H1 (cell line): Measurements from ENCODE around the gene CHMP1B. TPM values are rescaled to one million over a fixed set of nuclear protein-coding genes. Genes with fewer than 3 reads are reported as not detected.

Source experiments
- CTCF ChIA-PET: fragments of 300-600 bp; sonication (Branson Sonifier 250); formaldehyde crosslinking; loops from one replicate; lab custom pipeline; 2021; ENCODE audit not compliant: partially characterized antibody; lab: Charles Lee
- POLR2A ChIA-PET: fragments of 300-600 bp; sonication (Branson Sonifier 250); formaldehyde crosslinking; loops from one replicate; lab custom pipeline; 2021; ENCODE audit warnings: inconsistent platforms; ENCODE audit not compliant: partially characterized antibody; lab: Charles Lee
- DNase-seq, 2 experiments: peaks; one replicate each; pipeline versions ENCODE4 v3.0.0 to v3.0.0-alpha.2; 2010 to 2022; ENCODE audit warnings: low spot score in 2 of 2, low read depth in 1 of 2, mixed read lengths in 1 of 2
- FAIRE-seq: peaks from 2 replicates; lab custom pipeline; 2011; peaks lifted over from hg19 to GRCh38; lab: Jason Lieb, UNC
- H2AFZ ChIP-seq: 2 replicates; pipeline ENCODE4 v1.8.1; 2012; ENCODE audit warnings: low read length, inconsistent platforms
- H2AK5ac ChIP-seq: 2 replicates; pipeline ENCODE4 v1.6.1; 2013; ENCODE audit warnings: low read depth, low read length
- H2BK120ac ChIP-seq: replicated peaks from 2 replicates; pipeline ENCODE3; 2013; ENCODE audit warnings: low read depth, low read length, inconsistent platforms
- H2BK12ac ChIP-seq: 2 replicates; pipeline ENCODE4 v1.6.1; 2013; ENCODE audit warnings: low read depth, low read length
- H2BK15ac ChIP-seq: 2 replicates; pipeline ENCODE4 v1.6.1; 2013; ENCODE audit warnings: low read length
- H2BK20ac ChIP-seq: 2 replicates; pipeline ENCODE4 v1.6.1; 2013; ENCODE audit warnings: low read length
- H2BK5ac ChIP-seq: 2 replicates; pipeline ENCODE4 v1.6.1; 2013; ENCODE audit warnings: low read depth, low read length
- H3K14ac ChIP-seq: 2 replicates; pipeline ENCODE4 v1.6.1; 2013; ENCODE audit warnings: inconsistent platforms; ENCODE audit not compliant: insufficient read length
- H3K18ac ChIP-seq: 2 replicates; pipeline ENCODE4 v1.6.1; 2013; ENCODE audit warnings: low read length; ENCODE audit errors: extremely low read depth
- H3K23ac ChIP-seq: 2 replicates; pipeline ENCODE4 v1.6.1; 2013; ENCODE audit warnings: inconsistent platforms; ENCODE audit not compliant: insufficient read length
- H3K23me2 ChIP-seq: 2 replicates; pipeline ENCODE4 v1.6.1; 2013; ENCODE audit warnings: low read depth, low read length
- H3K27ac ChIP-seq: 2 replicates; pipeline ENCODE4 v1.6.1; 2011; ENCODE audit warnings: low read depth, low read length, inconsistent platforms
- H3K27me3 ChIP-seq, 4 experiments: replicated peaks in 1 of 4; 1 replicate in 1 of 4; 2 replicates in 3 of 4; pipeline versions ENCODE4 v1.6.1 to v1.8.1; 2011 to 2013; ENCODE audit warnings: low read length in 3 of 4, mild to moderate bottlenecking in 3 of 4, inconsistent platforms in 2 of 4, mixed read lengths in 2 of 4, moderate library complexity in 1 of 4; ENCODE audit not compliant: control insufficient read depth in 3 of 4, insufficient read depth in 3 of 4; ENCODE audit errors: extremely low read depth in 1 of 4
- H3K36me3 ChIP-seq, 4 experiments: 2 replicates each; pipeline versions ENCODE4 v1.6.1 to v1.8.1; 2011 to 2013; ENCODE audit warnings: mild to moderate bottlenecking in 4 of 4, low read length in 3 of 4, moderate library complexity in 2 of 4, control low read depth in 1 of 4, inconsistent platforms in 1 of 4; ENCODE audit not compliant: insufficient read depth in 4 of 4, control insufficient read depth in 2 of 4
- H3K4ac ChIP-seq: replicated peaks from 2 replicates; pipeline ENCODE3; 2013; ENCODE audit warnings: low read length, low read depth, mixed read lengths, inconsistent platforms; ENCODE audit not compliant: insufficient read length
- H3K4me1 ChIP-seq, 4 experiments: replicated peaks in 1 of 4; 1 replicate in 1 of 4; 2 replicates in 3 of 4; pipeline versions ENCODE4 v1.6.1 to v1.8.1; 2011 to 2013; ENCODE audit warnings: low read length in 3 of 4, inconsistent platforms in 2 of 4, mixed read lengths in 1 of 4; ENCODE audit not compliant: insufficient read depth in 4 of 4, control insufficient read depth in 3 of 4
- H3K4me2 ChIP-seq, 2 experiments: 2 replicates each; pipeline versions ENCODE4 v1.6.1 to v1.8.1; 2011 to 2013; ENCODE audit warnings: low read depth in 2 of 2, low read length in 2 of 2, control low read depth in 1 of 2, inconsistent platforms in 1 of 2, mild to moderate bottlenecking in 1 of 2; ENCODE audit not compliant: insufficient read depth in 1 of 2
- H3K4me3 ChIP-seq, 4 experiments: fragments of 200-600, 300-600 bp in 1 of 4; sonication (generic), shearing (Covaris generic), sonication (Bioruptor Twin) in 1 of 4; 2 replicates each; pipeline versions ENCODE4 v1.5.1 to v1.8.1; 2011 to 2016; ENCODE audit warnings: low read length in 4 of 4, low read depth in 3 of 4, control low read depth in 2 of 4, inconsistent platforms in 2 of 4, mild to moderate bottlenecking in 2 of 4, mixed read lengths in 1 of 4, moderate library complexity in 1 of 4; ENCODE audit not compliant: insufficient read depth in 2 of 4; ENCODE audit errors: extremely low read depth in 1 of 4
- H3K56ac ChIP-seq: replicated peaks from 2 replicates; pipeline ENCODE3; 2013; ENCODE audit warnings: low read depth, mild to moderate bottlenecking, mixed read lengths, low read length, inconsistent platforms; ENCODE audit not compliant: insufficient read length
- H3K79me1 ChIP-seq: 2 replicates; pipeline ENCODE4 v1.6.1; 2013; ENCODE audit warnings: low read depth, low read length, control low read depth
- H3K79me2 ChIP-seq, 2 experiments: 2 replicates each; pipeline versions ENCODE4 v1.6.1 to v1.8.1; 2012 to 2013; ENCODE audit warnings: low read length in 2 of 2, mild to moderate bottlenecking in 2 of 2, inconsistent platforms in 1 of 2; ENCODE audit not compliant: insufficient read depth in 2 of 2, control insufficient read depth in 1 of 2
- H3K9ac ChIP-seq, 4 experiments: replicated peaks in 1 of 4; 1 replicate in 1 of 4; 2 replicates in 3 of 4; pipeline versions ENCODE4 v1.6.1 to v1.8.1; 2011 to 2013; ENCODE audit warnings: low read depth in 3 of 4, low read length in 3 of 4, control low read depth in 2 of 4, mild to moderate bottlenecking in 2 of 4, moderate library complexity in 2 of 4, inconsistent platforms in 1 of 4; ENCODE audit errors: extremely low read depth in 1 of 4
- H3K9me3 ChIP-seq, 2 experiments: 2 replicates each; pipeline versions ENCODE4 v1.6.1 to v1.8.1; 2012 to 2013; ENCODE audit warnings: mild to moderate bottlenecking in 2 of 2, moderate library complexity in 2 of 2, control low read depth in 1 of 2, inconsistent platforms in 1 of 2, low read depth in 1 of 2, low read length in 1 of 2, mixed read lengths in 1 of 2; ENCODE audit not compliant: insufficient read depth in 2 of 2
- H4K20me1 ChIP-seq, 2 experiments: replicated peaks in 1 of 2; 2 replicates each; pipeline versions ENCODE3 to v1.8.1; 2011 to 2013; ENCODE audit warnings: inconsistent platforms in 2 of 2, low read length in 2 of 2, mild to moderate bottlenecking in 1 of 2; ENCODE audit not compliant: insufficient read depth in 2 of 2, control insufficient read depth in 1 of 2
- H4K5ac ChIP-seq: 2 replicates; pipeline ENCODE4 v1.6.1; 2013; ENCODE audit warnings: low read length, low read depth, mixed read lengths, inconsistent platforms; ENCODE audit not compliant: insufficient read length
- H4K8ac ChIP-seq: 2 replicates; pipeline ENCODE4 v1.8.0; 2013; ENCODE audit warnings: mild to moderate bottlenecking, moderate library complexity, low read length, inconsistent platforms; ENCODE audit not compliant: insufficient read depth; ENCODE audit errors: extremely low read depth
- H4K91ac ChIP-seq: replicated peaks from 2 replicates; pipeline ENCODE3; 2013; ENCODE audit warnings: low read length, mixed read lengths, inconsistent platforms; ENCODE audit not compliant: insufficient read length
- MAFK ChIP-seq: IDR thresholded peaks from 2 replicates; pipeline ENCODE4 v1.6.1; 2012; ENCODE audit warnings: low read depth, mild to moderate bottlenecking, improper control_type of control experiment, low read length
- RXRA ChIP-seq: IDR thresholded peaks from 2 replicates; pipeline ENCODE4 v1.6.1; 2011; ENCODE audit warnings: low read depth, mild to moderate bottlenecking, low read length, moderate library complexity; ENCODE audit not compliant: insufficient read depth
- WGBS, 2 experiments: shearing (Covaris generic) in 1 of 2; methylation state at CpG; one replicate each; pipeline versions ENCODE4 v1.1.6 to v1.1.7; 2013 to 2015; ENCODE audit warnings: low lambda C conversion rate in 2 of 2, mixed read lengths in 2 of 2, inconsistent platforms in 1 of 2, low coverage in 1 of 2, missing lambda C conversion rate in 1 of 2; ENCODE audit not compliant: insufficient replicate concordance in 2 of 2, insufficient coverage in 1 of 2, insufficient read length in 1 of 2; ENCODE audit errors: extremely low coverage in 1 of 2, missing lambda C conversion rate in 1 of 2; 5-methylcytosine and 5-hydroxymethylcytosine counted together
- polyA plus RNA-seq, 7 experiments: library from polyadenylated mRNA; depleted of rRNA in 3 of 7; stranded (reverse) in 5 of 7; unstranded in 2 of 7; fragments of >200 nt in 5 of 7; fragments of 200-250 nt in 2 of 7; gene quantifications; 1 replicate in 5 of 7; 2 replicates in 1 of 7; 4 replicates in 1 of 7; pipeline versions ENCODE4 v1.2.1 to v1.2.3, GENCODE V29; 2011 to 2013; ENCODE audit warnings: missing spikeins in 2 of 7, mixed read lengths in 2 of 7
- total RNA-seq: library from RNA; stranded (reverse); fragmentation: NEBNext Ultra II Directional; extraction: Animal tissue kit (Norgen Biotek cat#: 25700); gene quantifications from 2 replicates; pipeline ENCODE4 v1.2.1, GENCODE V29; 2021

Gene CHMP1B
- total and polyA plus RNA-seq, 2 of the 8 experiments (the other 6 are each of a cell fraction or from before 2014, with no cell fraction given): 30.5 to 43.2 TPM

GRCh38 chr18:11845654-11846053 lies 5.6 kb upstream of the CHMP1B start:
- TF ChIP-seq MAFK (peak; percentile 61), RXRA (no peak)
- Histone ChIP-seq H3K4me3 (no peak overlapping the region), H3K56ac (no peak overlapping the region), H3K27me3 (no peaks in the 10 kb centered on the region), H2BK12ac (no peak overlapping the region), H2BK5ac (no peak overlapping the region), H3K36me3 (no peaks in the 10 kb centered on the region), H3K4me1 (peaks cover 3 to 5% (median 4%) of the 10 kb centered on the region in 4 experiments; a peak in 5 of 7 replicates), H2AK5ac (no peak overlapping the region), H3K14ac (no peak overlapping the region), H2BK15ac (no peak overlapping the region), H3K23me2 (no peaks in the 10 kb centered on the region), H3K23ac (no peak overlapping the region), H4K20me1 (no peaks in the 10 kb centered on the region), H3K4me2 (no peak overlapping the region), H4K5ac (no peak overlapping the region), H3K18ac (no peak overlapping the region), H2BK120ac (no peak overlapping the region), H3K9me3 (no peaks in the 10 kb centered on the region), H4K8ac (no peak overlapping the region), H3K79me2 (no peaks in the 10 kb centered on the region), H3K4ac (no peak overlapping the region), H2BK20ac (no peak overlapping the region), H3K9ac (no peak overlapping the region), H4K91ac (no peak overlapping the region), H3K27ac (no peak overlapping the region), H2AFZ (no peak overlapping the region), H3K79me1 (no peaks in the 10 kb centered on the region; the same call in 1 of the 2 replicates)
- FAIRE-seq (no peak), DNase-seq (no peak)
- POLR2A ChIA-PET: no interaction called here
- CTCF ChIA-PET: interaction anchor here (0.6 to 1.3 kb wide), 3 partner anchors 9 to 20 kb away, joined by 3 to 4 read pairs (median 3); no protein-coding TSS in a partner anchor
- WGBS, 2 experiments: 84% methylated on average over 4 of the region's 4 CpGs; no CpG with 5 or more reads in 1 of the 2 experiments
